Bronchial epithelial cell (primary cell): ENCODE results near the gene PRR7. TPM values are rescaled to one million over a fixed set of nuclear protein-coding genes. Genes with fewer than 3 reads are reported as not detected.

Experiments
- DNase-seq: peaks from one replicate; pipeline ENCODE4 v3.0.0-alpha.2; 2010; ENCODE audit warnings: low read depth
- FAIRE-seq: peaks from 2 replicates; lab custom pipeline; 2011; peaks lifted over from hg19 to GRCh38; lab: Jason Lieb, UNC
- H3K27me3 ChIP-seq: 2 replicates; pipeline ENCODE4 v1.5.1; 2011; ENCODE audit warnings: low read length; ENCODE audit not compliant: control insufficient read depth, insufficient read depth
- H3K36me3 ChIP-seq: 2 replicates; pipeline ENCODE4 v1.5.1; 2011; ENCODE audit warnings: low read length; ENCODE audit not compliant: control insufficient read depth, insufficient read depth
- H3K4me3 ChIP-seq: 2 replicates; pipeline ENCODE4 v1.5.1; 2011; ENCODE audit warnings: mild to moderate bottlenecking, low read depth, low read length, control low read depth
- CTCF ChIP-seq: IDR thresholded peaks from 2 replicates; pipeline ENCODE4 v1.5.1; 2011; ENCODE audit warnings: mild to moderate bottlenecking, moderate library complexity, low read length, control low read depth, inconsistent platforms; ENCODE audit not compliant: insufficient read depth, severe bottlenecking
- total RNA-seq: library from RNA; depleted of rRNA; stranded (reverse); fragments of >200 nt; gene quantifications from 2 replicates; pipeline ENCODE4 v1.2.1, GENCODE V29; 2014

Gene PRR7
- total RNA-seq, 1 donor from 2014 or later, result 5.0 TPM

- Histone ChIP-seq H3K27me3 (no peaks in the 10 kb centered on the region), H3K4me3 (no peak overlapping the region), H3K36me3 (peaks cover 34% of the 10 kb centered on the region)
- DNase-seq (peak; percentile 46), FAIRE-seq (no peak)
- TF ChIP-seq CTCF, result no peak
Observed at GRCh38 chr5:177468685-177469628, 22.3 kb downstream of the PRR7 start.

GRCh38 chr5:177469750-177470525 lies 23.3 kb downstream of the PRR7 start:
- peaks cover 34% of the 10 kb centered on the region for H3K36me3 ChIP-seq
- DNase-seq, result no peak
- no peak overlapping the region for H3K4me3 ChIP-seq
- H3K27me3 ChIP-seq, result no peaks in the 10 kb centered on the region
- TF ChIP-seq CTCF, result no peak
- no peak for FAIRE-seq

GRCh38 chr5:177470759-177471536 lies 24.3 kb downstream of the PRR7 start:
- no peak for TF ChIP-seq CTCF
- FAIRE-seq (no peak), DNase-seq (peak; percentile 64)
- Histone ChIP-seq H3K27me3 (no peaks in the 10 kb centered on the region), H3K36me3 (peaks cover 32% of the 10 kb centered on the region), H3K4me3 (no peak overlapping the region)

- no peak for DNase-seq
Observed at GRCh38 chr5:177471610-177472356, 25.2 kb downstream of the PRR7 start.

More at GRCh38 chr5:177471610-177472356, 25.2 kb downstream of the PRR7 start:
- Histone ChIP-seq H3K27me3 (no peaks in the 10 kb centered on the region), H3K36me3 (peaks cover 26% of the 10 kb centered on the region), H3K4me3 (peak overlapping the region; percentile 70)
- FAIRE-seq, result no peak
- TF ChIP-seq CTCF, result no peak
